ENCODE measurements around the gene ATP2A3. TPM values are rescaled to one million over a fixed set of nuclear protein-coding genes. Genes with fewer than 3 reads are reported as not detected.
"Not testable (repeated sequence)": the region's sequence is repeated elsewhere in the genome, so short reads cannot be mapped to it uniquely, and the experiment has no call there.

Gene ATP2A3
- total RNA-seq, 1 donor from 2014 or later: 1.6 TPM

DNA sequence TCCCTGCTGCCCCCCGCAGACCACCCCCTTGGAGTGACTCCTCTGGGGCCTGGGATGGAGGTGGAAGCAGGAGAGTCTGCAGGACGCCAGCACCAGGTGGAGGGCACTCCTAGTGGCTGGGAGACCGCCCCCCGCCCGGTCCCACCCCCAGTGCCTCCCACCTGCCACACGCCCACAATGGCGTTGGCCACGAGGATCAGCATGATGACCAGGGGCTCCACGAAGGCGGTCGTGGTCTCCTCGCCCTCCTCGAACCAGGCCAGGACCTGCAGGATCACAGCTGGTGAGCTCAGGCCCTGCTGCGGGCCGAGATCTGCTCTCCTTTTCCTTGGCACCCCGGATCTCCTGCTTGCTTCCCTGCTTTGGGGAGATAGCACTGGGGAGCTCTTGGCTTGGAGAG, 12.8 kb downstream of the ATP2A3 start:
- Mint-ChIP-seq H3K27me3 (ENCODE audit: low read depth) (no peaks in the 10 kb centered on the region), H3K9me3 (no peaks in the 10 kb centered on the region), H3K27ac (ENCODE audit: unreplicated experiment) (no peak overlapping the region), H3K36me3 (ENCODE audit: low read depth) (no peaks in the 10 kb centered on the region), H3K4me1 (no peaks in the 10 kb centered on the region), H3K4me3 (no peak overlapping the region)
- no peak for TF ChIP-seq CTCF (conservative IDR thresholded peaks at IDR 0.05)
- no peak for DNase-seq (ENCODE audit: low read depth, low spot score)

DNA sequence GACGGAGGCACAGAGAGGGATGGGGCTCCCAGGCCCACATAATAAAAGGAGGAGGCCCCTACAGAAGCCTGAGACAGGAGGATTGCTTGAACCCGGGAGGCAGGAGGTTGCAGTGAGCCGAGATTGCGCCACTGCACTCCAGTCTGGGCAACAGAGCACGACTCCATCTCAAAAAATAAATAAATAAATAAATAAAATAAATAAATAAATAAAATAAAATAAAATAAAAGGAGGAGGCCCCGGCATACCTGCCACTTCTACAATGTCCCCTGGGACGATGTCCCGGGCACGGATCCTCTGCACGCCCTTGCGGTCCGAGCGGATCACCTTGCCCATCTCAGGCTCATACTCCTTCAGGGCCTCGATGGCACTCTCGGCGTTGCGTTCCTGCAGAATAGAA, 13.2 kb downstream of the ATP2A3 start:
- Mint-ChIP-seq H3K9me3 (no peaks in the 10 kb centered on the region), H3K4me3 (no peak overlapping the region), H3K36me3 (ENCODE audit: low read depth) (no peaks in the 10 kb centered on the region), H3K27ac (ENCODE audit: unreplicated experiment) (no peak overlapping the region), H3K4me1 (no peaks in the 10 kb centered on the region), H3K27me3 (ENCODE audit: low read depth) (no peaks in the 10 kb centered on the region)
- no peak for TF ChIP-seq CTCF (conservative IDR thresholded peaks at IDR 0.05)
- no peak for DNase-seq (ENCODE audit: low read depth, low spot score)

- no peaks in the 10 kb centered on the region for H3K36me3 Mint-ChIP-seq (ENCODE audit: low read depth)
- TF ChIP-seq CTCF (conservative IDR thresholded peaks at IDR 0.05): no peak
- H3K9me3 Mint-ChIP-seq: no peaks in the 10 kb centered on the region
- H3K4me3 Mint-ChIP-seq: no peak overlapping the region
- DNase-seq (ENCODE audit: low read depth, low spot score): no peak
- H3K4me1 Mint-ChIP-seq: no peaks in the 10 kb centered on the region
- H3K27me3 Mint-ChIP-seq (ENCODE audit: low read depth): no peaks in the 10 kb centered on the region
- no peak overlapping the region for H3K27ac Mint-ChIP-seq (ENCODE audit: unreplicated experiment)
Measured at GRCh38 chr17:3950584-3950983, 13.7 kb downstream of the ATP2A3 start.

- H3K4me1 Mint-ChIP-seq: peaks cover 2% of the 10 kb centered on the region
- TF ChIP-seq CTCF (conservative IDR thresholded peaks at IDR 0.05): no peak
- no peaks in the 10 kb centered on the region for H3K9me3 Mint-ChIP-seq
- no peak for DNase-seq (ENCODE audit: low read depth, low spot score)
- no peaks in the 10 kb centered on the region for H3K27me3 Mint-ChIP-seq (ENCODE audit: low read depth)
- no peaks in the 10 kb centered on the region for H3K36me3 Mint-ChIP-seq (ENCODE audit: low read depth)
- no peak overlapping the region for H3K4me3 Mint-ChIP-seq
- no peak overlapping the region for H3K27ac Mint-ChIP-seq (ENCODE audit: unreplicated experiment)
Measured at GRCh38 chr17:3949418-3949817, 14.8 kb downstream of the ATP2A3 start.

DNA sequence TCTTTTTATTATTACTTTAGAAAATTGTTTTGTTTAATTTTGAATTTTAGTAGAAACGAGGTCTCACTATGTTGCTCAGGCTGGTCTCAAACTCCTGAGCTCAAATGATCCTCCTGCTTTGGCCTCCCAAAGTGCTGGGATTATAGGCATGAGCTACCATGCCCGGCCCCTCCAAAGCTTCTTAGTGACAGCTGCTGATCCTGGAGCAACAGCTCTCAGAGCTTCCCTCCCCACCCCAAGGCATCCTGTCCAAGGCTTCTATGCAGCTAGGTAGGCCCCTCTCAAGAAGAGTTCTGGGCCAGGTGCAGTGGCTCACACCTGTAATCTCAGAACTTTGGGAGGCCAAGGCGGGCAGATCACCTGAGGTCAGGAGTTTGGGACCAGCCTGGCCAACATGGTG, 15.7 kb downstream of the ATP2A3 start:
- DNase-seq (ENCODE audit: low read depth, low spot score); H3K4me1 Mint-ChIP-seq; H3K36me3 Mint-ChIP-seq (ENCODE audit: low read depth); H3K4me3 Mint-ChIP-seq; H3K27me3 Mint-ChIP-seq (ENCODE audit: low read depth); H3K27ac Mint-ChIP-seq (ENCODE audit: unreplicated experiment); H3K9me3 Mint-ChIP-seq: not testable (repeated sequence)

DNA sequence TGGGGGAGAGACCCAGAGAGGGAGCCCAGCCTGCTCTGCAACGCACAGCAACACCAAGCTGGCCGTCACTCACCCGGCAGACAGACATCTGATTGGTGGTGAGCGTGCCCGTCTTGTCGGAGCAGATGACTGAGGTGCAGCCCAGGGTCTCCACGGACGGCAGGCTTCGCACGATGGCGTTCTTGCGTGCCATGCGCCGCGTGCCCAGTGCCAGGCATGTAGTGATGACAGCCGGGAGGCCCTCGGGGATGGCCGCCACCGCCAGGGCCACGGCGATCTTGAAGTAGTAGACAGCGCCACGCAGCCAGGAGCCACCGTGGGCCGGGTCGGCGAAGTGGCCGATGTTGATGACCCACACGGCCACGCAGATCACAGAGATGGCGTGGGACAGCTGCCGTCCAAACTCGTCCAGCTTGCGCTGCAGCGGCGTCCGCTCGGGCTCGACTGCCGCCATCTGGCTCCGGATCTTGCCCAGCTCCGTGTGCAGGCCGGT, 16.9 kb downstream of the ATP2A3 start:
- no peak for TF ChIP-seq CTCF (conservative IDR thresholded peaks at IDR 0.05)
- Mint-ChIP-seq H3K9me3 (no peaks in the 10 kb centered on the region), H3K4me1 (peaks cover 20% of the 10 kb centered on the region), H3K36me3 (ENCODE audit: low read depth) (no peaks in the 10 kb centered on the region), H3K4me3 (no peak overlapping the region), H3K27ac (ENCODE audit: unreplicated experiment) (no peak overlapping the region), H3K27me3 (ENCODE audit: low read depth) (peaks cover 4% of the 10 kb centered on the region)
- DNase-seq (ENCODE audit: low read depth, low spot score): no peak

Data from neural crest cell (in vitro differentiated cells).